ENCODE results near the gene ASB3.

DNA sequence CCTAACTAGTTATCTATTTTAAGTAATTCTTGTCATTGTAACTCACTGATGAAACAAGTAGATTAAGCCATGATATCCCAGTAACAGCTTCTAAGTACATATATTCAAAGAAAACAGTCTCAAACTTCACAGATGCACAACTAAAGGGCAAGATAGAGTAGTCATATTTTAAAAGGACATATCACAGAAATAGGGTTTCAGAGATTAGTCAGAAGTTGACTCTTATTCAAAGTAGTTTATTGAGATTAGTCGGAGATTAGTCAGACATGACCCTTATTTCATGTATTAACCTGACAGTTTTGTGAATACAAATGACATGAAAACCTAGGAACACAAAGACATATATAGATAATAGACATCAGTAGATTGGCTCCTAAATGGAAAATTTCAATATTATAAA lies 35.0 kb downstream of the ASB3 start:
- TF ChIP-seq, protein P1, sequence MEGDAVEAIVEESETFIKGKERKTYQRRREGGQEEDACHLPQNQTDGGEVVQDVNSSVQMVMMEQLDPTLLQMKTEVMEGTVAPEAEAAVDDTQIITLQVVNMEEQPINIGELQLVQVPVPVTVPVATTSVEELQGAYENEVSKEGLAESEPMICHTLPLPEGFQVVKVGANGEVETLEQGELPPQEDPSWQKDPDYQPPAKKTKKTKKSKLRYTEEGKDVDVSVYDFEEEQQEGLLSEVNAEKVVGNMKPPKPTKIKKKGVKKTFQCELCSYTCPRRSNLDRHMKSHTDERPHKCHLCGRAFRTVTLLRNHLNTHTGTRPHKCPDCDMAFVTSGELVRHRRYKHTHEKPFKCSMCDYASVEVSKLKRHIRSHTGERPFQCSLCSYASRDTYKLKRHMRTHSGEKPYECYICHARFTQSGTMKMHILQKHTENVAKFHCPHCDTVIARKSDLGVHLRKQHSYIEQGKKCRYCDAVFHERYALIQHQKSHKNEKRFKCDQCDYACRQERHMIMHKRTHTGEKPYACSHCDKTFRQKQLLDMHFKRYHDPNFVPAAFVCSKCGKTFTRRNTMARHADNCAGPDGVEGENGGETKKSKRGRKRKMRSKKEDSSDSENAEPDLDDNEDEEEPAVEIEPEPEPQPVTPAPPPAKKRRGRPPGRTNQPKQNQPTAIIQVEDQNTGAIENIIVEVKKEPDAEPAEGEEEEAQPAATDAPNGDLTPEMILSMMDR (IDR thresholded peaks at IDR 0.05; ENCODE audit: borderline replicate concordance, extremely low read depth, low read length, poor library complexity, severe bottlenecking), result no peak
- no peak for TF ChIP-seq EZH2 (IDR thresholded peaks at IDR 0.05; ENCODE audit: borderline replicate concordance, low read depth, low read length, severe bottlenecking)
